WTC11 (cell line): ENCODE data around the gene KCNIP4. TPM values are rescaled to one million over a fixed set of nuclear protein-coding genes. Genes with fewer than 3 reads are reported as not detected.

ENCODE experiments used
- ATAC-seq: fragments of 200-7000 bp; cut with Tn5 transposase; 2 replicates; pipeline ENCODE4 v1.10.0; 2021; ENCODE audit warnings: mild to moderate bottlenecking, moderate library complexity
- CTCF ChIA-PET: fragments of 300-600 bp; sonication (Branson Sonifier 250); formaldehyde crosslinking; loops from one replicate; lab custom pipeline; 2021; ENCODE audit warnings: antibody characterized with exemption; lab: Charles Lee
- POLR2A ChIA-PET: fragments of 350-600 bp; sonication (Branson Sonifier 250); formaldehyde crosslinking; loops from one replicate; lab custom pipeline; 2021; ENCODE audit warnings: antibody characterized with exemption; lab: Charles Lee
- DNase-seq: peaks from one replicate; pipeline ENCODE4 v3.0.0; 2021; ENCODE audit warnings: low spot score
- H3K27ac Mint-ChIP-seq: 2 replicates; pipeline ENCODE4 v1.8.0; 2021; ENCODE audit warnings: mixed read lengths
- H3K27me3 Mint-ChIP-seq: 2 replicates; pipeline ENCODE4 v1.8.0; 2021; ENCODE audit warnings: low read depth, mild to moderate bottlenecking, moderate library complexity, mixed read lengths
- H3K36me3 Mint-ChIP-seq: 2 replicates; pipeline ENCODE4 v1.8.0; 2021; ENCODE audit warnings: mixed read lengths
- H3K4me1 Mint-ChIP-seq: 2 replicates; pipeline ENCODE4 v1.8.0; 2022; ENCODE audit warnings: mixed read lengths
- H3K4me3 Mint-ChIP-seq: 2 replicates; pipeline ENCODE4 v1.8.0; 2021; ENCODE audit warnings: mild to moderate bottlenecking, moderate library complexity, mixed read lengths
- H3K9me3 Mint-ChIP-seq: 2 replicates; pipeline ENCODE4 v1.8.0; 2021; ENCODE audit warnings: mixed read lengths
- ARID4B ChIP-seq: sonication (generic); formaldehyde crosslinking; IDR thresholded peaks from 2 replicates; pipeline ENCODE4 v1.8.0; 2023; ENCODE audit warnings: missing genetic modification reagents, mild to moderate bottlenecking, borderline replicate concordance
- ATF1 ChIP-seq: sonication (generic); formaldehyde crosslinking; IDR thresholded peaks from 2 replicates; pipeline ENCODE4 v1.8.1; 2023; ENCODE audit warnings: mild to moderate bottlenecking, moderate library complexity, missing genetic modification reagents
- ATF6 ChIP-seq: sonication (generic); formaldehyde crosslinking; IDR thresholded peaks from 2 replicates; pipeline ENCODE4 v1.8.1; 2023; ENCODE audit warnings: mild to moderate bottlenecking, missing genetic modification reagents
- ESRRA ChIP-seq: sonication (generic); formaldehyde crosslinking; IDR thresholded peaks from 2 replicates; pipeline ENCODE4 v1.8.1; 2022; ENCODE audit warnings: mild to moderate bottlenecking, missing genetic modification reagents, borderline replicate concordance
- ETV6 ChIP-seq: sonication (generic); formaldehyde crosslinking; IDR thresholded peaks from 2 replicates; pipeline ENCODE4 v1.8.1; 2022; ENCODE audit warnings: mild to moderate bottlenecking, missing genetic modification reagents
- FOXJ3 ChIP-seq: sonication (generic); formaldehyde crosslinking; IDR thresholded peaks from 2 replicates; pipeline ENCODE4 v1.9.0; 2021; ENCODE audit warnings: missing genetic modification reagents, mild to moderate bottlenecking, borderline replicate concordance
- GTF2I ChIP-seq: fragments of 250-450 bp; sonication (Bioruptor Pico); conservative IDR thresholded peaks from 2 replicates; pipeline ENCODE4 v1.4.0; 2021; ENCODE audit warnings: mild to moderate bottlenecking
- IRF2 ChIP-seq: sonication (generic); formaldehyde crosslinking; IDR thresholded peaks from 2 replicates; pipeline ENCODE4 v1.8.0; 2022; ENCODE audit warnings: low read depth, missing genetic modification reagents, borderline replicate concordance
- NFATC4 ChIP-seq: fragments of 250-450 bp; sonication (Bioruptor Pico); IDR thresholded peaks from 2 replicates; pipeline ENCODE4 v1.9.0; 2021; ENCODE audit warnings: mild to moderate bottlenecking
- NR1H2 ChIP-seq: sonication (generic); formaldehyde crosslinking; IDR thresholded peaks from 2 replicates; pipeline ENCODE4 v1.9.0; 2021; ENCODE audit warnings: mild to moderate bottlenecking, moderate library complexity, missing genetic modification reagents
- PRRX2 ChIP-seq: fragments of 250-450 bp; sonication (Bioruptor Pico); IDR thresholded peaks from 2 replicates; pipeline ENCODE4 v1.8.0; 2021; ENCODE audit warnings: mild to moderate bottlenecking
- RORB ChIP-seq: fragments of 250-450 bp; sonication (Bioruptor Pico); IDR thresholded peaks from 2 replicates; pipeline ENCODE4 v1.9.0; 2021; ENCODE audit warnings: mild to moderate bottlenecking
- SMAD3 ChIP-seq: sonication (generic); formaldehyde crosslinking; IDR thresholded peaks from 2 replicates; pipeline ENCODE4 v1.8.0; 2022; ENCODE audit warnings: missing genetic modification reagents, mild to moderate bottlenecking, borderline replicate concordance
- SMAD4 ChIP-seq: sonication (generic); formaldehyde crosslinking; IDR thresholded peaks from 2 replicates; pipeline ENCODE4 v1.8.0; 2022; ENCODE audit warnings: mild to moderate bottlenecking, missing genetic modification reagents
- SP1 ChIP-seq: sonication (generic); formaldehyde crosslinking; conservative IDR thresholded peaks from 2 replicates; pipeline ENCODE4 v1.8.1; 2022; ENCODE audit warnings: missing genetic modification reagents
- TP53 ChIP-seq: sonication (generic); formaldehyde crosslinking; IDR thresholded peaks from 2 replicates; pipeline ENCODE4 v1.8.1; 2023; ENCODE audit warnings: mild to moderate bottlenecking, missing genetic modification reagents
- USF1 ChIP-seq: sonication (generic); formaldehyde crosslinking; IDR thresholded peaks from 2 replicates; pipeline ENCODE4 v1.8.0; 2022; ENCODE audit warnings: mild to moderate bottlenecking, missing genetic modification reagents
- ZNF138 ChIP-seq: sonication (generic); formaldehyde crosslinking; conservative IDR thresholded peaks from 2 replicates; pipeline ENCODE4 v1.8.1; 2022; ENCODE audit warnings: mild to moderate bottlenecking, moderate library complexity, missing genetic modification reagents
- ZNF512 ChIP-seq: sonication (generic); formaldehyde crosslinking; IDR thresholded peaks from 2 replicates; pipeline ENCODE4 v1.8.1; 2022; ENCODE audit warnings: missing genetic modification reagents, borderline replicate concordance
- ZSCAN18 ChIP-seq: fragments of 250-450 bp; sonication (Bioruptor Pico); IDR thresholded peaks from 2 replicates; pipeline ENCODE4 v2.1.2; 2022; ENCODE audit warnings: mild to moderate bottlenecking, moderate library complexity
- total RNA-seq: library from RNA; stranded (reverse); gene quantifications from 3 replicates; pipeline ENCODE4 v1.2.3, GENCODE V29; 2021

Gene KCNIP4
- total RNA-seq, 1 experiment from 2014 or later = not detected

GRCh38 chr4:21045119-21045518 is 903.5 kb downstream of the KCNIP4 start:
- H3K4me1 Mint-ChIP-seq = no peaks in the 10 kb centered on the region
- no peaks in the 10 kb centered on the region for H3K27me3 Mint-ChIP-seq
- H3K4me3 Mint-ChIP-seq = no peak overlapping the region
- POLR2A ChIA-PET = no interaction called here
- no peaks in the 10 kb centered on the region for H3K36me3 Mint-ChIP-seq
- TF ChIP-seq FOXJ3 (CRISPR knock-in tag) (no peak), RORB (CRISPR knock-in tag) (no peak), ARID4B (CRISPR knock-in tag) (no peak), SMAD3 (no peak), NFATC4 (CRISPR knock-in tag) (no peak), ETV6 (no peak), GTF2I (CRISPR knock-in tag) (no peak), USF1 (no peak), NR1H2 (CRISPR knock-in tag) (no peak), SP1 (CRISPR knock-in tag) (no peak), ZNF138 (CRISPR knock-in tag) (no peak), ZSCAN18 (no peak), ESRRA (CRISPR knock-in tag) (no peak), SMAD4 (CRISPR knock-in tag) (no peak), ATF1 (no peak)
- ATAC-seq (no peak), DNase-seq (no peak)
- H3K27ac Mint-ChIP-seq = no peak overlapping the region
- H3K9me3 Mint-ChIP-seq = no peaks in the 10 kb centered on the region
- CTCF ChIA-PET = no interaction called here

- H3K27me3 Mint-ChIP-seq = no peaks in the 10 kb centered on the region
- POLR2A ChIA-PET = no interaction called here
- no peaks in the 10 kb centered on the region for H3K4me1 Mint-ChIP-seq
- H3K27ac Mint-ChIP-seq = no peak overlapping the region
- ATAC-seq = no peak
- H3K36me3 Mint-ChIP-seq = no peaks in the 10 kb centered on the region
- DNase-seq = no peak
- H3K9me3 Mint-ChIP-seq = no peaks in the 10 kb centered on the region
- CTCF ChIA-PET = no interaction called here
- no peak overlapping the region for H3K4me3 Mint-ChIP-seq
- TF ChIP-seq PRRX2 = no peak
- no peak for TF ChIP-seq ATF6 (CRISPR knock-in tag)
- no peak for TF ChIP-seq ZNF512 (CRISPR knock-in tag)
- no peak for TF ChIP-seq TP53 (CRISPR knock-in tag)
- no peak for TF ChIP-seq ARID4B (CRISPR knock-in tag)
- TF ChIP-seq IRF2 = no peak
These were observed 906.9 kb downstream of the KCNIP4 start for GRCh38 chr4:21041708-21042107.
